H54 (cell line): ENCODE results near the gene NAA60.
"Not testable (repeated sequence)": the region's sequence is repeated elsewhere in the genome, so short reads cannot be mapped to it uniquely, and the experiment has no call there.

Source experiments
- DNase-seq: peaks from one replicate; pipeline ENCODE4 v3.0.0; 2011; ENCODE audit warnings: low spot score, mixed read lengths; ENCODE audit not compliant: insufficient read length
- FAIRE-seq: peaks from 3 replicates; lab custom pipeline; 2011; peaks lifted over from hg19 to GRCh38; lab: Jason Lieb, UNC
- POLR2A ChIP-seq: IDR thresholded peaks from 2 replicates; pipeline ENCODE4 v1.6.1; 2011; ENCODE audit warnings: low read depth, mild to moderate bottlenecking, low read length

Gene NAA60

DNA sequence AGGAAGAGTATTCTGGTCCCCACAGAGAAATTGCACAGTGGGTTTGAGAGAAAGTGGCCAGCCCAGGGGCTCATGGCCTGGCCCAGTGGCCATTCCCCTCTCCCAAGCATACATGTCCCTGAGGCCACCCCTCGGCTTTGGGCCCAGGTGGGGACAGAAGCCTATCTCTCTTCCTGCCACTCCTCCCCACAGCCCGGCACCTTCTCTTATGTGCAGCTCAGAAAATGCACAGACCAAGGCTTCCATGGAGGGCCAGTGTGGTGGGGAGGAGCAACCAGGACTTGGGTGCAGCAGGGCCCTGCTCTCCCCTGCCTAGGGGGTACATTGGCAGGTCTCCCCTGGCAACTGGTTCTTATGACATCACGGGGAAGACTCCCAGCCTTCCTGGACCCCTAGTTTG, 51.7 kb downstream of the NAA60 start, which contains the start of gene C16orf90:
C16orf90 (minus strand) TSS at position 314 of the 400 bp plus-strand sequence; CDS start at position 246, 68 bp downstream.
- DNase-seq (no peak), FAIRE-seq (no peak)
- TF ChIP-seq POLR2A: no peak

DNA sequence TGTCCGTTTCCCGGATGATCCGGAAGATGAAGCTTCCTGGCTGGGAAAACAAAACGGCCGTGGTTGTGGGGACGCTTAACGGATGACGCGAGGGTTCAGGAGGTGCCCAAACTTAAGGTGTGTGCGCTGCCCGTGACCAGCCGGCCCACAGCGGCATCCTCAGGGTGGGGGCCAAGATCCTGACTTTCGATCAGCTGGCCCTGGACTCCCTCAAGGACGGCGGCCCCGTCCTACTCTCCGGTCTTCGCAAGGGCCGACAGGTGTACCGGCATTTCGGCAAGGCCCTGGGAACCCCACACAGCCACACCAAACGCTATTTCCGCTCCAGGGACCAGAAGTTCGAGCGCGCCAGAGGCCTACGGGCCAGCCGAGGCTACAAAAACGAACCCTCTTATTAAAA, 52.9 kb downstream of the NAA60 start:
- no peak for TF ChIP-seq POLR2A
- DNase-seq: no peak
- no peak for FAIRE-seq

DNA sequence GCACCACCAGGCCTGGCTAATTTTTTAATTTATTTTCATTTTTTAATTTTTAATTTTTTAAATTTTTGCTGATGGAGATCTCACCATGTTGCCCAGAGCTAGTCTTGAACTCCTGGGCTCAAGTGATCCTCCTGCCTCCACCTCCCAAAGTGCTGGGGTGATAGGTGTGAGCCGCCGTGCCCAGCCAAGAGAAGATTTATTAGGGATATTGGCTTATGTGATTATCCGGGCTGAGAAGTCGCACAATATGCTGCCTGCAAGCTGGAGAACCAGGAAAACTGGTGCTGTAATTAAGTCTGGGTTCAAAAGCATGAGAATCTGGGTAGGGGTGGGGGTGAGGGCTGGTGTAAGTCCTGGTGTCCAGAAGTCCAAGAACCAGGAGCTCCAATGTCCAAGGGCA, 54.3 kb downstream of the NAA60 start:
- no peak for FAIRE-seq
- DNase-seq: no peak
- no peak for TF ChIP-seq POLR2A

- FAIRE-seq (no peak), DNase-seq (no peak)
- no peak for TF ChIP-seq POLR2A
Measured at GRCh38 chr16:3498988-3499387, 55.5 kb downstream of the NAA60 start.

DNA sequence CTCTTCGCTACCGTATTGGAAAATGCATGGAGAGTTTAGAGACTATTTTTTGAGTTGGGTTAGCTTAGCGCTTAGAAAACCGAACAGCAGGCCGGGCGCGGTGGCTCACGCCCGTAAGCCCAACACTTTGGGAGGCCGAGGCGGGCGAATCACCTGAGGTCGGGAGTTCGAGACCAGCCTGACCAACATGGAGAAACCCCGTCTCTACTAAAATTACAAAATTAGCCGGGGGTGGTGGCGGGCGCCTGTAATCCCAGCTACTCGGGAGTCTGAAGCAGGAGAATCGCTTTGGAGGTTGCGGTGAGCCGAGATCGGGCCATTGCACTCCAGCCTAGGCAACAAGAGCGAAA, 57.9 kb downstream of the NAA60 start:
- FAIRE-seq, DNase-seq: not testable (repeated sequence)

GRCh38 chr16:3501783-3502400, 58.4 kb downstream of the NAA60 start:
- FAIRE-seq (no peak), DNase-seq (no peak)
- no peak for TF ChIP-seq POLR2A

GRCh38 chr16:3503523-3503922, 60.0 kb downstream of the NAA60 start:
- DNase-seq (no peak), FAIRE-seq (no peak)
- no peak for TF ChIP-seq POLR2A

- DNase-seq: no peak
- no peak for FAIRE-seq
- TF ChIP-seq POLR2A: no peak
Measured at GRCh38 chr16:3508736-3509135, 65.3 kb downstream of the NAA60 start.

DNA sequence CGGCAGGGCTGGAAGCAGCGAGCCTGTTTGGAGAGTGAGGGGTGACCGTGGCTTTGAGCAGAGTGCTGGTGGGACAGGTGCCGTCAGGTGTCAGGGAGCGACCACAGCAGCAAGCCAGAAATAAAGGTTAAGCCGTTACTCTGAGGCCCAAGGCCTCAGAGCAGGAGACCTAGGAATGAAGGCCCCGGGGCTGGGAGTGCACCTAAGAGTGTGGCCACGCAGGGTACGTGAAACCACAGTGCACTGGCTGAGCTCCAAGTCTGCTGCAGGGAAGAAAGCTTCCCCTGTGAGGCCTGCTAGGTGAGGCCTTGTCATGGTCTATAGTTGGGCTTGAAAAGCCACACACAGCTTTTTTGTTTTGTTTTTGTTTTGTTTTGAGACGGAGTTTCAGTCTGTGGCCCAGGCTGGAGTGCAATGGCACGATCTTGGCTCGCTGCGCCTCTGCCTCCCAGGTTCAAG, 66.0 kb downstream of the NAA60 start:
- FAIRE-seq (no peak), DNase-seq (no peak)
- TF ChIP-seq POLR2A: no peak

DNA sequence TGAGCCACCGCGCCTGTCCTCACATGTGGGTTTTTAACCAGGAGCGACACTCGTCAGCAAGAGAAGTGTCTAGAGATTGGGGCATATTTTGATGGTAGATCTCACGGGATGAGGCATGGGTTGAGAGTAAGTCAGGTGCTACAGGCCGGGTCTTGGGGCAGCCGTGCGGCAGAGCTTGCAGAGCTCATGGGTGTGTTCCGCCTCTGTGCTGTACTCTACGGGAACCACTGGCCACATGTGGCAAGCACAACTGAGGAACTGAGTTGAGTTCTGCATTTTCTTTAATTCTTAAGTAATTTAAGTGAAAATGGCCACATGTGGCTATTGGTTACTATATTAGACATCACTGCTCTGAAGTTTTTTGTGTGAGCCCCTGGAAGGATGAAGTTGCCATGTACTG, 66.9 kb downstream of the NAA60 start:
- FAIRE-seq (no peak), DNase-seq (no peak)
- TF ChIP-seq POLR2A: no peak

GRCh38 chr16:3511286-3512180, 68.1 kb downstream of the NAA60 start:
- no peak for TF ChIP-seq POLR2A
- FAIRE-seq (no peak), DNase-seq (no peak)

DNA sequence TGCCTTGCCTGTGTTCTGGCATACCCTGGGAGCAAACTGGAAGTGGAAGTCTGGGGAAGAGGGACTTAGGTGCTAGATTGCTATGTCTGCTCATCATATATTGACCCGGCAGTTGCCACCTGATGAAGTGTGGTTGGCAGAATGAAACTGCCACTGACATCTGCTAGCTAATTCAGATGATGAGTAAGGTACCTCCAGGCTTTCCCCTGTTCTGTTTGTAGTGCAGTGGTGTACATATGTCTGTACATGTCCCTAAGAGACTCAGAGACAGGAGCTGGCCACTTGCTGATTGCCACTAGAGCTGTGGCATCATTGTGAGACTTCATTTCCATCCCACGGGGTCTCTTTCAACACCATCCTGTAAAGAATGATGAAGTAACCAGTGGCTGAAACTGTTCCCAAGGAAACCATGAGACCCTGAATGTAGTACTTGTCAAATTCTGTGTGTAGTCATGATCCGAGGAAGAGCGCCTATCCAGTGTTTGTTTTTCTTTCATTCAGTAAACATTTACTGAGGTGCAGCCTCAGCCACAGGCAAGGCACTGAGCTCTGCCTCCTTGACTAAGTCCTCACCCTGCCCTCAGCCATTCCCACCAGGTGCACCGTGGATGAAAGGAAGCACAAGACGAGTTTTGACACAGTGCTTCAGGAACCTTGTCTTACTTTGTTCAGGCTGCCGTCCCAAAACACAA, 70.6 kb downstream of the NAA60 start:
- FAIRE-seq: no peak
- TF ChIP-seq POLR2A: no peak
- DNase-seq: no peak

DNA sequence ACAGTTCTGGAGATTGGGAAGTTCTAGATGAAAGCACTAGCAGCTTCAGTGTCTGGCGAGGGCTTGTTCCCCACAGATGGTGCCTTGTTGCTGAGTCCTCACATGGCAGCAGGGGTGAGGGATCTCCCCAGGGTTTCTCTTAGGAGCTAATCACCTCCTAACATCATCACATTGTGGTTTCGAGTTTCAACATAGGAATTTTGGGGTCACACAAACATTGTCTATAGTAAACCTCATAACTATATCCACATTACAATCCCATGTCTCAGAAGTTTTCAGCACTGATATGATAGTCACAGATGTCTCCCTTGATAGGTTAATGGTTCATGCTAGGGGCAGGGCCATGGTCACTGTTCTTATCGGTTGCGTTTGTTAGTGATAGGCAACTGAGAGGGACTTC, 71.1 kb downstream of the NAA60 start:
- FAIRE-seq (no peak), DNase-seq (no peak)
- no peak for TF ChIP-seq POLR2A

DNA sequence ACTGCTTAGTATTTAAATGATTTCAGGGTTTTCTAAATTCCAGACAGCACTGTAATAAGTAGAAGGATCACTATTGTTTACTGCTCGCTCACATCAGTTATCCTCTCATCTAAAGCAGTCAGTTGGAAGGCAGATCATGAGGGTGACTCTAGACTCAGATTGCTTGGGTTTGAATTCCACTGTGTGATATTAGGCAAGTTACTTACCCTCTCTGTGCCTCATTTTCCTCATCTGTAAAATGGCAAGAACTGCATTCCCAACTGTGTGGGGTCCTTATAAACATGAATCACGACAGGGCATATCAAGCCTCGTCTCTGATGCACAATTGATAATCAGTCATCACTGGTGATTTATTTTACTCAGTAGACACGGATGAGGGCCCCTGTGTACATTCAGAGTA, 72.4 kb downstream of the NAA60 start:
- TF ChIP-seq POLR2A: no peak
- no peak for FAIRE-seq

More for the DNA sequence above, 72.4 kb downstream of the NAA60 start:
- DNase-seq: no peak
